GM12872 (cell line): ENCODE measurements around the gene HDDC3.
A peak's percentile ranks its signal among the peaks of the same experiment; 100 is the strongest.

Experiments used
- TF ChIP-seq, protein P1 (sequence below): IDR thresholded peaks from 3 replicates; pipeline ENCODE4 v1.5.1; 2011; ENCODE audit warnings: low read depth, mild to moderate bottlenecking, low read length, moderate library complexity; ENCODE audit not compliant: insufficient read depth

The HDDC3 gene

DNA sequence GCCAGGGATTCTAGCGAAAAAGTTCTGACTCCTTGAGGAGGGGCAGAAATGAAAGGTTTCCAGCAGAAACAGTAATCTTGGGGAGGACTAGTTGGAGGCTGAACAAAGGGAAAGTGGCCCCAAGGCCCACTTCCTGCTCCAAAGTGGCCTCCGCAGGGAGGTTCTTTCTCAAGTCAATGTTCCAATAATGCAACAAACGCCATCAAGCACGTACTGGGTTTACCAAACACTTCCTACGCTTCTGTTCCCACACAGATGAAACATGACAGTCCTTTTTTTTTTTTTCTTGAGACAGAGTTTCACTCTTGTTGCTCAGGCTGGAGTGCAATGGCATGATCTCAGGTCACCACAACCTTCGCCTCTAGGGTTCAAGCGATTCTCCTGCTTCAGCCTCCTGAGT, 12.7 kb upstream of the HDDC3 start:
- TF ChIP-seq, protein P1, sequence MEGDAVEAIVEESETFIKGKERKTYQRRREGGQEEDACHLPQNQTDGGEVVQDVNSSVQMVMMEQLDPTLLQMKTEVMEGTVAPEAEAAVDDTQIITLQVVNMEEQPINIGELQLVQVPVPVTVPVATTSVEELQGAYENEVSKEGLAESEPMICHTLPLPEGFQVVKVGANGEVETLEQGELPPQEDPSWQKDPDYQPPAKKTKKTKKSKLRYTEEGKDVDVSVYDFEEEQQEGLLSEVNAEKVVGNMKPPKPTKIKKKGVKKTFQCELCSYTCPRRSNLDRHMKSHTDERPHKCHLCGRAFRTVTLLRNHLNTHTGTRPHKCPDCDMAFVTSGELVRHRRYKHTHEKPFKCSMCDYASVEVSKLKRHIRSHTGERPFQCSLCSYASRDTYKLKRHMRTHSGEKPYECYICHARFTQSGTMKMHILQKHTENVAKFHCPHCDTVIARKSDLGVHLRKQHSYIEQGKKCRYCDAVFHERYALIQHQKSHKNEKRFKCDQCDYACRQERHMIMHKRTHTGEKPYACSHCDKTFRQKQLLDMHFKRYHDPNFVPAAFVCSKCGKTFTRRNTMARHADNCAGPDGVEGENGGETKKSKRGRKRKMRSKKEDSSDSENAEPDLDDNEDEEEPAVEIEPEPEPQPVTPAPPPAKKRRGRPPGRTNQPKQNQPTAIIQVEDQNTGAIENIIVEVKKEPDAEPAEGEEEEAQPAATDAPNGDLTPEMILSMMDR = no peak

DNA sequence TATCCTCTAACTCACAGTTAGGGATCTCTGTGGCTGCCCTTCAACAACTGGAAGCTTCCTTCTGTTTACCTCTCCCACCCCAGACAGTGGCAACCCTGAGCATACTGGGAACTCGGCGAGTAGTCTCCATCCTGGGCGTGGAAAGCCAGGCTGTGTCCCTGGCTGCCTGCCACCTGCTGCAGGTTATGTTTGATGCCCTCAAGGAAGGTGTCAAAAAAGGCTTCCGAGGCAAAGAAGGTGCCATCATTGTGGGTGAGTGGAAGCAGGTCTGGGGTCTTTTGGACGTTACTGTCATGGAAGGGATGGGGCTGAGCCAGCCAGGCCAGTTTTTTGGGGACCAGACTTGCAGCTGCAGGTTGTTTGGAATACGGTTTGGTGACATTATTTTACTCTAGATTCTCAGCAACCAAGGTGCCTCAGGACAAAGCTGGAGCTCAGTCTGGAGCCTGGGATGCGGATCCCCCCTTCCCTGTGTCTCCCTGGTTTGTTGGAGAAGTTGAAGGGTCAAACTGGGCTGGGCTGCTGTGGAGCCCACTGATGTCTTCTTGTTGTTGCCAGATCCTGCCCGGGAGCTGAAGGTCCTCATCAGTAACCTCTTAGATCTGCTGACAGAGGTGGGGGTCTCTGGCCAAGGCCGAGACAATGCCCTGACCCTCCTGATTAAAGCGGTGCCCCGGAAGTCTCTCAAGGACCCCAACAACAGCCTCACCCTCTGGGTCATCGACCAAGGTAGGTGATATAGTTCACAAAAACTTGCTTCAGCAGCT, 10.2 kb upstream of the HDDC3 start:
- TF ChIP-seq, protein P1 = no peak

DNA sequence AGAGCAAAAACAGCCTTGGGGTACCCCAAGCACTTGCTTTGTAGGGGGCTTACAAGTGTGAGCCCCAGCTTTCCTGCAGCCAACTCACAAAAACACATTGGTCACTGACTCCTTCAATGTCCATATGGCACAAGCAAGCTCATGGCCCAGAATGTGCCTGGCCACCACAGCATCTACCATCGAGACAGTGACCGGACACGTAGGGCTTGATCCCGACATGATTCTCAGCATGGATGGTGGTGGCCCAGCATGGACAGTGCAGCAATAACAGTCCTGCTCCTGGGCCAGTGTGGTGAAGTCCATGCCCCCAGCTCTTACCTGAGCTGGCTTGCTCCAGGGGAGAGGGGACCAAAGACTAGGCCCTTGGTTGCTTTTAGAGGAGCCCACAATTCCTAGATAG, 8.7 kb upstream of the HDDC3 start:
- TF ChIP-seq, protein P1 = no peak

DNA sequence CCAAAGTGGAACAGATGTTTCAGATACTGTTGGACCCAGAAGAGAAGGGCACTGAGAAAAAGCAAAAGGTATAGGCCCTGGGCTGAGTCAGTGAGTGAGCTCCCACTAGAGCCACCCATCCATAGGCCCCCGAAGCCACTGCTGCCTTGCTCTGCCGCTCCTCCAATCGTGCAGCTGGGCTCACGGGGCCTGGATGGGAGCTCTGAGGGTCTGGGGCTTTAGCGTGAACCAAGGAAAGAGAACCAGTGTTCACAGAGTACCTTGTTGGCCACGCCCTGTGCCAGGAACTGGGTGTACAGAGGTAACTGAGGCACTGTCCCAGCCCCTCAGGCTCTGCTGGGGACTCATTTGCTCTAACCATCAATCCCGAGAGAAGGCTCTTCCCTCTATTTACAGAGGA, 7.4 kb upstream of the HDDC3 start:
- TF ChIP-seq, protein P1 = no peak

DNA sequence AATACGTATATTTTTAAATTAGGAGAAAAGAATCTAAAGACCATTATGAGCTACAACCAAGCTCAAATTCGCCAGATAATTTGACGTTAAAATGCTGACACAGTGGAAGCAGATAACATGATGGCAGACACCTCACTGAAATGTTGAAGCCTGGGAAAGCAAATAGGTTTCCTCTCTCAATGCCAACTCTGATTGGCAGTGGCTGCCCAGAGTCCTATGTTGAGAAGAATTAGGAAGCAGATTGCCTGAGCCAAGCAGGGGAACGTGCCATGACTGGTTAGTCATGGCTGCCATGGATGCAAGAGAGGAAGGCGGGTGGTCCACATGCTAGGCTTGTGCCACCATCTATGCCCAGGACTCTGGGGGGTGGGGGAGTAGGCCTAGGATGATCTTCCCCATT, 5.9 kb upstream of the HDDC3 start:
- TF ChIP-seq, protein P1 = no peak

DNA sequence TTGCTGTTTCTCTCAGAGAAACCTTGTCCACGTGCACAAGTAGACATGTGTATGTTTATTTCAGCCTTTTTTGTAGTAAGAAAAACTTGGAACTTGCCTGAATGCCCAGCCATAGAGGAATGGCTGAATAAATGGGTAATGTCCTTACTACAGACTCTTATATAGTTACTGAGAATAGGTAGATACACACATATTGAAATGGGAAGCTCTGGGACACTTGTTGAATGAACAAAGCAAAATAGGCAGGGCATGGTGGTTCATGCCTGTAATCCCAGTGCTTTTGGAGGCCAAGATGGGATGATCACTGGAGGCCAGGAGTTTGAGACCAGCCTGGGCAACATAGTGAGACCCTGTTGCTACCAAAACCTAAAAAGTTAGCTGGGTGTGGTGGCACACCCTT, 4.5 kb upstream of the HDDC3 start:
- TF ChIP-seq, protein P1 = no peak

DNA sequence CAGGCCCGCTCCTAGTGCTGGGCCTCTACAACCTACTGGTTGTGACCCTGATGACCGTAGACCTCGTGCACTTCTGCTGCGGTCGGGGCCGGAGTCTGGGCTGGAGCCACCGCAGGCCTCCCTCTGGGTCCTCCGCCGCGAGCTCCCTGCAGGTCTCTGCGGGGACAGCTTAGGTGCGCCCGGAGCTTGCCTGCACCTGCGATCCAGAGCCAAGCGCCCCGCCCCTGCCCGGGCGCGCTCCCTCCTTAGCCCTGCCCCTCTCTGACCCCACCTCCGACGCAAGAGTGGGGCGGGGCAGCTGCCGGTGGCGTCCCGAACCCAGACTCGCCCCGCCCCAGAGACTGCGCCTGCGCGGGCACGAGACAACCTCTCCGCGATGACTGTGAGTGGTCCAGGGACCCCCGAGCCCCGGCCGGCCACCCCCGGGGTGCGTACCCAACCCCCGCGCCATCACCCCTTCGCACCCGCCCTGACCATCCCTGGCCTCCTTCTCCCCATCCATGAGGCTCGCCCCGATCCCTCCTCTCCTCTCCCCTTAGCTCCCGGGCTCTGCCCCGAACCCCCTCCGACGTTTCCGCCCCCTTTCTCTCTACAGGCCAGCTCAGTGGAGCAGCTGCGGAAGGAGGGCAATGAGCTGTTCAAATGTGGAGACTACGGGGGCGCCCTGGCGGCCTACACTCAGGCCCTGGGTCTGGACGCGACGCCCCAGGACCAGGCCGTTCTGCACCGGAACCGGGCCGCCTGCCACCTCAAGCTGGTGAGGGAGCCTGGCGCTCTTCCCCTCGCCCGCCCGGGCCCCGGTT, 2.8 kb upstream of the HDDC3 start, which contains the start of gene UNC45A:
TSS of gene UNC45A (plus strand) at position 337 of the 803 bp plus-strand sequence. CDS start at position 377, 40 bp downstream.
- TF ChIP-seq, protein P1 = 0 out of 3 replicates have a peak, but pooled peaks have one; percentile 5
